ENCODE results near the gene FMNL3. TPM values are rescaled to one million over a fixed set of nuclear protein-coding genes. Genes with fewer than 3 reads are reported as not detected.

Gene FMNL3
- total and polyA plus RNA-seq, 2 of the 8 experiments (the other 6 are each of a cell fraction or from before 2014, with no cell fraction given): 8.6 to 29.0 TPM

- H2AFZ ChIP-seq (ENCODE audit: low read length): no peak overlapping the region
- no peak overlapping the region for H2BK12ac ChIP-seq (ENCODE audit: low read depth, low read length)
- TF ChIP-seq RNF2 (IDR thresholded peaks at IDR 0.05; ENCODE audit: borderline replicate concordance, low read depth, low read length, missing control alignments, poor library complexity, severe bottlenecking) (no peak), KDM4A (IDR thresholded peaks at IDR 0.05; ENCODE audit: low read depth, low read length, severe bottlenecking) (no peak), CEBPB (IDR thresholded peaks at IDR 0.05; ENCODE audit: low read depth, low read length) (no peak), GTF2F1 (IDR thresholded peaks at IDR 0.05; ENCODE audit: borderline replicate concordance, low read depth, low read length) (no peak), POU5F1 (IDR thresholded peaks at IDR 0.05; ENCODE audit: low read depth, low read length) (no peak), CREB1 (IDR thresholded peaks at IDR 0.05) (no peak), SRF (IDR thresholded peaks at IDR 0.05; ENCODE audit: low read depth, low read length) (no peak), RFX5 (IDR thresholded peaks at IDR 0.05; ENCODE audit: borderline replicate concordance, low read depth, low read length) (no peak), BRCA1 (IDR thresholded peaks at IDR 0.05; ENCODE audit: low read depth, low read length) (no peak), HDAC6 (IDR thresholded peaks at IDR 0.05; ENCODE audit: low read depth, low read length) (no peak), POLR2AphosphoS5 (IDR thresholded peaks at IDR 0.05; ENCODE audit: low read depth, low read length) (no peak), SP4 (IDR thresholded peaks at IDR 0.05; ENCODE audit: low read length) (no peak), CBX8 (IDR thresholded peaks at IDR 0.05; ENCODE audit: borderline replicate concordance, low read depth, low read length) (no peak), NRF1 (IDR thresholded peaks at IDR 0.05; ENCODE audit: low read depth, low read length) (no peak)
- no peak overlapping the region for H3K27ac ChIP-seq (ENCODE audit: low read depth, low read length)
- no peak overlapping the region for H4K8ac ChIP-seq (ENCODE audit: extremely low read depth, insufficient read depth, low read length)
- FAIRE-seq (no peak), DNase-seq (ENCODE audit: low read depth in 1 of 2, low spot score in 2 of 2) (no peak)
- no peak overlapping the region for H3K56ac ChIP-seq (replicated peaks; ENCODE audit: insufficient read length, low read depth, low read length)
- H3K23me2 ChIP-seq (ENCODE audit: low read depth, low read length): peaks cover 15% of the 10 kb centered on the region; the same call in 1 of the 2 replicates
- H3K18ac ChIP-seq (ENCODE audit: extremely low read depth, low read length): no peak overlapping the region
- H3K9ac ChIP-seq (replicated peaks in 1 of 4; ENCODE audit: extremely low read depth in 1 of 4, low read depth in 3 of 4, low read length in 3 of 4): 0 out of 7 replicates have a peak overlapping the region, but pooled peaks of 1 of the 4 experiments have one; percentile 33
- POLR2A ChIA-PET (ENCODE audit: partially characterized antibody): interaction anchor here (0.6 to 1.4 kb wide), 2 partner anchors 116 to 333 kb away, joined by 3 to 8 read pairs; partner anchors contain the start of gene TMBIM6
- no peak overlapping the region for H2AK5ac ChIP-seq (ENCODE audit: low read depth, low read length)
- no peak overlapping the region for H3K14ac ChIP-seq (ENCODE audit: insufficient read length)
- H3K79me2 ChIP-seq (ENCODE audit: control insufficient read depth in 1 of 2, insufficient read depth in 2 of 2, low read length in 2 of 2): no peaks in the 10 kb centered on the region
- H3K27me3 ChIP-seq (replicated peaks in 1 of 4; ENCODE audit: control insufficient read depth in 3 of 4, extremely low read depth in 1 of 4, insufficient read depth in 3 of 4, low read length in 3 of 4): no peaks in the 10 kb centered on the region
- H3K4ac ChIP-seq (replicated peaks; ENCODE audit: insufficient read length, low read depth, low read length): no peak overlapping the region
- H2BK20ac ChIP-seq (ENCODE audit: low read length): no peak overlapping the region
- H3K4me2 ChIP-seq (ENCODE audit: insufficient read depth in 1 of 2, low read depth in 2 of 2, low read length in 2 of 2): peak overlapping the region in 1 of 2 experiments; percentile 44; a peak in 1 of 4 replicates
- H2BK120ac ChIP-seq (replicated peaks; ENCODE audit: low read depth, low read length): no peak overlapping the region
- H2BK5ac ChIP-seq (ENCODE audit: low read depth, low read length): no peak overlapping the region
- 95% methylated on average over 4 of the region's 4 CpGs; no CpG with 5 or more reads in 1 of the 2 experiments for WGBS, 2 experiments (ENCODE audit: extremely low coverage in 1 of 2, insufficient coverage in 1 of 2, insufficient read length in 1 of 2, insufficient replicate concordance in 2 of 2, low coverage in 1 of 2, low lambda C conversion rate in 2 of 2, missing lambda C conversion rate in 1 of 2)
- H3K79me1 ChIP-seq (ENCODE audit: low read depth, low read length): no peaks in the 10 kb centered on the region
- CTCF ChIA-PET (ENCODE audit: partially characterized antibody): interaction anchor here (1.3 to 4.3 kb wide), 7 partner anchors 8 to 214 kb away, joined by 3 to 15 read pairs (median 4); no protein-coding TSS in a partner anchor
- no peak overlapping the region for H4K91ac ChIP-seq (replicated peaks; ENCODE audit: insufficient read length, low read length)
- H4K20me1 ChIP-seq (replicated peaks in 1 of 2; ENCODE audit: control insufficient read depth in 1 of 2, insufficient read depth in 2 of 2, low read length in 2 of 2): no peaks in the 10 kb centered on the region
- no peak overlapping the region for H3K4me3 ChIP-seq (ENCODE audit: extremely low read depth in 1 of 4, insufficient read depth in 2 of 4, low read depth in 3 of 4, low read length in 4 of 4)
- H3K23ac ChIP-seq (ENCODE audit: insufficient read length): no peak overlapping the region
- H3K4me1 ChIP-seq (replicated peaks in 1 of 4; ENCODE audit: control insufficient read depth in 3 of 4, insufficient read depth in 4 of 4, low read length in 3 of 4): peaks cover 0 to 7% (median 3%) of the 10 kb centered on the region in 4 experiments; a peak in 6 of 7 replicates
- H4K5ac ChIP-seq (ENCODE audit: insufficient read length, low read depth, low read length): no peak overlapping the region
- H3K9me3 ChIP-seq (ENCODE audit: insufficient read depth in 2 of 2, low read depth in 1 of 2, low read length in 1 of 2): no peaks in the 10 kb centered on the region
- H2BK15ac ChIP-seq (ENCODE audit: low read length): no peak overlapping the region
- no peaks in the 10 kb centered on the region for H3K36me3 ChIP-seq (ENCODE audit: control insufficient read depth in 2 of 4, insufficient read depth in 4 of 4, low read length in 3 of 4)
These were observed 82.2 kb downstream of the FMNL3 start for GRCh38 chr12:49624921-49625577.

Measured in H1 (cell line).